ENCODE measurements around the gene DIAPH2. TPM values are rescaled to one million over a fixed set of nuclear protein-coding genes. Genes with fewer than 3 reads are reported as not detected.
A peak's percentile ranks its signal among the peaks of the same experiment; 100 is the strongest.

The DIAPH2 gene
- total and polyA plus RNA-seq, 4 donors: 7.2 to 57.6 (median 15.5) TPM

- no peak for TF ChIP-seq CTCF (IDR thresholded peaks at IDR 0.05; ENCODE audit: control extremely low read depth, extremely low read depth)
- Histone ChIP-seq H3K9me3 (ENCODE audit: control insufficient read depth in 4 of 4, insufficient read depth in 3 of 4, low read length in 3 of 4) (no peaks in the 10 kb centered on the region), H3K9ac (ENCODE audit: insufficient read depth in 1 of 2, low read length in 2 of 2) (no peak overlapping the region), H3K36me3 (ENCODE audit: control insufficient read depth in 4 of 4, insufficient read depth in 4 of 4, low read length in 4 of 4) (no peaks in the 10 kb centered on the region), H3K4me3 (no peak overlapping the region), H3K27ac (ENCODE audit: low read depth in 1 of 2, low read length in 1 of 2) (no peak overlapping the region), H3K4me1 (ENCODE audit: control insufficient read depth in 5 of 5, insufficient read depth in 5 of 5, low read length in 5 of 5) (no peaks in the 10 kb centered on the region), H3K27me3 (ENCODE audit: control insufficient read depth in 3 of 3, insufficient read depth in 3 of 3, low read length in 2 of 3) (peaks cover 0 to 4% (median 3%) of the 10 kb centered on the region in 3 donors)
- WGBS, 2 donors: 55 to 72% methylated on average over 2 of the region's 2 CpGs
- ATAC-seq (ENCODE audit: insufficient read depth, low FRiP score) (no peak), DNase-seq (peak in 2 of 3 donors; percentile 14 to 61)
Observed at GRCh38 chrX:97050392-97050791, 365.8 kb downstream of the DIAPH2 start.

- no peaks in the 10 kb centered on the region for H3K9me3 ChIP-seq (ENCODE audit: control insufficient read depth in 4 of 4, insufficient read depth in 3 of 4, low read length in 3 of 4)
- DNase-seq (peak in 1 of 3 donors; percentile 15), ATAC-seq (ENCODE audit: insufficient read depth, low FRiP score) (no peak)
- H3K4me1 ChIP-seq (ENCODE audit: control insufficient read depth in 5 of 5, insufficient read depth in 5 of 5, low read length in 5 of 5): no peaks in the 10 kb centered on the region
- H3K4me3 ChIP-seq: no peak overlapping the region
- H3K27ac ChIP-seq (ENCODE audit: low read depth in 1 of 2, low read length in 1 of 2): no peak overlapping the region
- H3K27me3 ChIP-seq (ENCODE audit: control insufficient read depth in 3 of 3, insufficient read depth in 3 of 3, low read length in 2 of 3): peaks cover 0 to 21% (median 3%) of the 10 kb centered on the region in 3 donors
- TF ChIP-seq CTCF (IDR thresholded peaks at IDR 0.05; ENCODE audit: control extremely low read depth, extremely low read depth): no peak
- WGBS, 2 donors: 55 to 79% methylated on average over 4 of the region's 4 CpGs
- no peak overlapping the region for H3K9ac ChIP-seq (ENCODE audit: insufficient read depth in 1 of 2, low read length in 2 of 2)
- no peaks in the 10 kb centered on the region for H3K36me3 ChIP-seq (ENCODE audit: control insufficient read depth in 4 of 4, insufficient read depth in 4 of 4, low read length in 4 of 4)
Observed at GRCh38 chrX:97057349-97057909, 372.8 kb downstream of the DIAPH2 start.

- Histone ChIP-seq H3K4me3 (no peak overlapping the region), H3K9ac (ENCODE audit: insufficient read depth in 1 of 2, low read length in 2 of 2) (no peak overlapping the region), H3K36me3 (ENCODE audit: control insufficient read depth in 4 of 4, insufficient read depth in 4 of 4, low read length in 4 of 4) (no peaks in the 10 kb centered on the region), H3K27me3 (ENCODE audit: control insufficient read depth in 3 of 3, insufficient read depth in 3 of 3, low read length in 2 of 3) (peaks cover 0 to 25% (median 3%) of the 10 kb centered on the region in 3 donors), H3K9me3 (ENCODE audit: control insufficient read depth in 4 of 4, insufficient read depth in 3 of 4, low read length in 3 of 4) (no peaks in the 10 kb centered on the region), H3K27ac (ENCODE audit: low read depth in 1 of 2, low read length in 1 of 2) (no peak overlapping the region), H3K4me1 (ENCODE audit: control insufficient read depth in 5 of 5, insufficient read depth in 5 of 5, low read length in 5 of 5) (no peaks in the 10 kb centered on the region)
- WGBS, 2 donors: 68 to 96% methylated on average over 4 of the region's 4 CpGs
- TF ChIP-seq CTCF (IDR thresholded peaks at IDR 0.05; ENCODE audit: control extremely low read depth, extremely low read depth): no peak
- DNase-seq (no peak), ATAC-seq (ENCODE audit: insufficient read depth, low FRiP score) (no peak)
Observed at GRCh38 chrX:97060020-97060419, 375.4 kb downstream of the DIAPH2 start.

GRCh38 chrX:97065066-97065465, 380.4 kb downstream of the DIAPH2 start:
- no peaks in the 10 kb centered on the region for H3K4me1 ChIP-seq (ENCODE audit: control insufficient read depth in 5 of 5, insufficient read depth in 5 of 5, low read length in 5 of 5)
- peaks cover 0 to 14% (median 0%) of the 10 kb centered on the region in 3 donors for H3K27me3 ChIP-seq (ENCODE audit: control insufficient read depth in 3 of 3, insufficient read depth in 3 of 3, low read length in 2 of 3)
- no peak for DNase-seq
- no peak for ATAC-seq (ENCODE audit: insufficient read depth, low FRiP score)
- H3K36me3 ChIP-seq (ENCODE audit: control insufficient read depth in 4 of 4, insufficient read depth in 4 of 4, low read length in 4 of 4): no peaks in the 10 kb centered on the region
- H3K27ac ChIP-seq (ENCODE audit: low read depth in 1 of 2, low read length in 1 of 2): no peak overlapping the region
- no peak overlapping the region for H3K9ac ChIP-seq (ENCODE audit: insufficient read depth in 1 of 2, low read length in 2 of 2)
- H3K4me3 ChIP-seq: no peak overlapping the region
- no peaks in the 10 kb centered on the region for H3K9me3 ChIP-seq (ENCODE audit: control insufficient read depth in 4 of 4, insufficient read depth in 3 of 4, low read length in 3 of 4)
- 77 to 79% methylated on average over 5 of the region's 5 CpGs for WGBS, 2 donors
- TF ChIP-seq CTCF (IDR thresholded peaks at IDR 0.05; ENCODE audit: control extremely low read depth, extremely low read depth): no peak
